Retinal pigment epithelial cell (primary cell): Measurements from ENCODE around the gene MPEG1.

ENCODE experiments used
- DNase-seq: peaks from one replicate; pipeline ENCODE4 v3.0.0-alpha.2; 2010; ENCODE audit warnings: low read depth
- H3K4me3 ChIP-seq: 2 replicates; pipeline ENCODE4 v1.5.1; 2011; ENCODE audit warnings: mild to moderate bottlenecking, low read length, control low read depth, moderate library complexity
- CTCF ChIP-seq: conservative IDR thresholded peaks from 2 replicates; pipeline ENCODE4 v1.5.1; 2011; ENCODE audit warnings: low read depth, low read length, control low read depth, inconsistent platforms

Gene MPEG1

GRCh38 chr11:59254286-59254685 lies 41.6 kb upstream of the MPEG1 start:
- TF ChIP-seq CTCF: no peak
- H3K4me3 ChIP-seq: no peak overlapping the region
- DNase-seq: no peak

GRCh38 chr11:59253001-59253400 lies 40.3 kb upstream of the MPEG1 start:
- no peak for DNase-seq
- TF ChIP-seq CTCF: no peak
- H3K4me3 ChIP-seq: no peak overlapping the region

GRCh38 chr11:59249535-59249934 lies 36.8 kb upstream of the MPEG1 start:
- no peak for DNase-seq
- no peak overlapping the region for H3K4me3 ChIP-seq
- TF ChIP-seq CTCF: no peak

- no peak for TF ChIP-seq CTCF
- no peak overlapping the region for H3K4me3 ChIP-seq
- no peak for DNase-seq
Observed at GRCh38 chr11:59247531-59248227, 35.0 kb upstream of the MPEG1 start.

- no peak overlapping the region for H3K4me3 ChIP-seq
- TF ChIP-seq CTCF: no peak
- DNase-seq: no peak
Observed at GRCh38 chr11:59243633-59244032, 30.9 kb upstream of the MPEG1 start.

- TF ChIP-seq CTCF: no peak
- DNase-seq: no peak
- H3K4me3 ChIP-seq: no peak overlapping the region
Observed at GRCh38 chr11:59240322-59240721, 27.6 kb upstream of the MPEG1 start.

- DNase-seq: no peak
- no peak for TF ChIP-seq CTCF
Observed at GRCh38 chr11:59226396-59226795, 13.7 kb upstream of the MPEG1 start.

More at GRCh38 chr11:59226396-59226795, 13.7 kb upstream of the MPEG1 start:
- H3K4me3 ChIP-seq: no peak overlapping the region
